Tibial nerve (tissue), 4 donors: ENCODE data around the gene PTDSS2. TPM values are rescaled to one million over a fixed set of nuclear protein-coding genes. Genes with fewer than 3 reads are reported as not detected.

ENCODE experiments used
- DNase-seq, 2 donors: peaks; one replicate each; pipeline ENCODE4 v3.0.0-alpha.2; 2019; ENCODE audit warnings: low spot score in 2 of 2
- H3K27ac ChIP-seq, 4 donors: fragments of 200-600 bp; sonication (generic) in 3 of 4; one replicate each; pipeline ENCODE4 v1.5.1; 2017 to 2019; ENCODE audit warnings: mild to moderate bottlenecking in 1 of 4
- H3K27me3 ChIP-seq, 2 donors: fragments of 200-600 bp; sonication (generic) in 1 of 2; one replicate each; pipeline versions ENCODE4 v1.5.1 to v1.6.0; 2017 to 2019
- H3K36me3 ChIP-seq, 3 donors: fragments of 200-600 bp; sonication (generic); one replicate each; pipeline ENCODE4 v1.5.1; 2018 to 2019
- H3K4me1 ChIP-seq, 4 donors: fragments of 200-600 bp; sonication (generic) in 3 of 4; one replicate each; pipeline ENCODE4 v1.5.1; 2017 to 2019
- H3K4me3 ChIP-seq, 4 donors: fragments of 200-600 bp; sonication (generic) in 3 of 4; one replicate each; pipeline ENCODE4 v1.5.1; 2017 to 2019; ENCODE audit warnings: mild to moderate bottlenecking in 1 of 4, moderate library complexity in 1 of 4
- H3K9me3 ChIP-seq, 4 donors: fragments of 200-600 bp; sonication (generic) in 3 of 4; one replicate each; pipeline ENCODE4 v1.5.1; 2017 to 2019
- CTCF ChIP-seq, 5 experiments: fragments of 200-600 bp in 3 of 5; fragments of 450-650 bp in 2 of 5; sonication (generic) in 3 of 5; IDR thresholded peaks; one replicate each; pipeline ENCODE4 v1.5.1; 2016 to 2019; ENCODE audit warnings: antibody characterized with exemption in 5 of 5, mild to moderate bottlenecking in 3 of 5, moderate library complexity in 2 of 5
- EP300 ChIP-seq, 2 donors: sonication (generic); formaldehyde crosslinking; IDR thresholded peaks; one replicate each; pipeline ENCODE4 v1.6.1; 2017; ENCODE audit warnings: antibody characterized with exemption in 2 of 2, mild to moderate bottlenecking in 1 of 2
- POLR2A ChIP-seq, 2 donors: fragments of 450-650 bp; IDR thresholded peaks; one replicate each; pipeline ENCODE4 v1.6.1; 2017; ENCODE audit warnings: antibody characterized with exemption in 2 of 2, mild to moderate bottlenecking in 2 of 2, moderate library complexity in 2 of 2
- WGBS, 2 donors: methylation state at CpG; one replicate each; pipeline ENCODE4 v1.1.5; 2018; 5-methylcytosine and 5-hydroxymethylcytosine counted together
- total RNA-seq, 4 donors: library from RNA; depleted of rRNA; stranded (reverse); fragments of >200 nt; gene quantifications; one replicate each; pipeline ENCODE4 v1.1.0, GENCODE V29; 2016

Gene PTDSS2
- total RNA-seq, 4 donors from 2014 or later: 54.2 to 100 (median 63.9) TPM

GRCh38 chr11:469684-470560 is 19.8 kb downstream of the PTDSS2 start:
- peak overlapping the region in 2 of 4 donors; percentile 24 to 36 for H3K4me3 ChIP-seq
- peaks cover 0 to 22% (median 0%) of the 10 kb centered on the region in 3 donors for H3K36me3 ChIP-seq
- DNase-seq: peak; percentile 35 to 63
- H3K27me3 ChIP-seq: no peaks in the 10 kb centered on the region
- H3K4me1 ChIP-seq: peaks cover 0 to 20% (median 15%) of the 10 kb centered on the region in 4 donors
- H3K27ac ChIP-seq: peak overlapping the region; percentile 77 to 89 (median 82)
- H3K9me3 ChIP-seq: no peaks in the 10 kb centered on the region
- TF ChIP-seq CTCF (IDR thresholded peaks at IDR 0.05) (peak in 3 of 5 experiments; percentile 6 to 49 (median 41)), POLR2A (IDR thresholded peaks at IDR 0.05) (peak in 1 of 2 donors; percentile 39), EP300 (IDR thresholded peaks at IDR 0.05) (peak; percentile 72 to 85)
- 53 to 60% methylated on average over 27 of the region's 28 CpGs for WGBS, 2 donors

GRCh38 chr11:471468-472145 is 21.5 kb downstream of the PTDSS2 start:
- Histone ChIP-seq H3K9me3 (no peaks in the 10 kb centered on the region), H3K27me3 (no peaks in the 10 kb centered on the region), H3K4me3 (no peak overlapping the region), H3K27ac (peak overlapping the region in 1 of 4 donors; percentile 89), H3K36me3 (peaks cover 0 to 11% (median 0%) of the 10 kb centered on the region in 3 donors), H3K4me1 (peaks cover 0 to 20% (median 15%) of the 10 kb centered on the region in 4 donors)
- DNase-seq: no peak
- 92 to 93% methylated on average over 60 to 61 of the region's 61 CpGs for WGBS, 2 donors
- TF ChIP-seq CTCF (IDR thresholded peaks at IDR 0.05) (no peak), EP300 (IDR thresholded peaks at IDR 0.05) (no peak), POLR2A (IDR thresholded peaks at IDR 0.05) (no peak)

- 88 to 89% methylated on average over 9 to 11 of the region's 13 CpGs for WGBS, 2 donors
- Histone ChIP-seq H3K27ac (no peak overlapping the region), H3K4me3 (no peak overlapping the region), H3K27me3 (no peaks in the 10 kb centered on the region), H3K36me3 (peaks cover 0 to 6% (median 0%) of the 10 kb centered on the region in 3 donors), H3K9me3 (no peaks in the 10 kb centered on the region), H3K4me1 (peaks cover 0 to 26% (median 15%) of the 10 kb centered on the region in 4 donors)
- no peak for TF ChIP-seq EP300 (IDR thresholded peaks at IDR 0.05)
- DNase-seq: no peak
Measured at GRCh38 chr11:472272-472671, 22.2 kb downstream of the PTDSS2 start.

- no peak for DNase-seq
- TF ChIP-seq CTCF (IDR thresholded peaks at IDR 0.05) (no peak), POLR2A (IDR thresholded peaks at IDR 0.05) (no peak), EP300 (IDR thresholded peaks at IDR 0.05) (no peak)
- Histone ChIP-seq H3K36me3 (peaks cover 0 to 6% (median 0%) of the 10 kb centered on the region in 3 donors), H3K9me3 (no peaks in the 10 kb centered on the region), H3K27ac (no peak overlapping the region), H3K4me3 (no peak overlapping the region), H3K4me1 (peaks cover 0 to 28% (median 15%) of the 10 kb centered on the region in 4 donors), H3K27me3 (no peaks in the 10 kb centered on the region)
- 90 to 93% methylated on average over 25 to 26 of the region's 28 CpGs for WGBS, 2 donors
Measured at GRCh38 chr11:472816-473215, 22.7 kb downstream of the PTDSS2 start.

- 90 to 94% methylated on average over 19 of the region's 19 CpGs for WGBS, 2 donors
- peaks cover 0 to 28% (median 15%) of the 10 kb centered on the region in 4 donors for H3K4me1 ChIP-seq
- H3K27ac ChIP-seq: no peak overlapping the region
- peaks cover 0 to 7% (median 0%) of the 10 kb centered on the region in 3 donors for H3K36me3 ChIP-seq
- no peak overlapping the region for H3K4me3 ChIP-seq
- no peaks in the 10 kb centered on the region for H3K9me3 ChIP-seq
- TF ChIP-seq EP300 (IDR thresholded peaks at IDR 0.05) (no peak), POLR2A (IDR thresholded peaks at IDR 0.05) (no peak), CTCF (IDR thresholded peaks at IDR 0.05) (no peak)
- no peaks in the 10 kb centered on the region for H3K27me3 ChIP-seq
- DNase-seq: no peak
Measured at GRCh38 chr11:473415-473814, 23.3 kb downstream of the PTDSS2 start.
